Activated T-cell treated with anti-CD3 and anti-CD28 coated beads, Interleukin-2, amount 50 U/mL, for 1 hour (primary cell): ENCODE data around the gene E2F7.
A peak's percentile ranks its signal among the peaks of the same experiment; 100 is the strongest.

Source experiments
- DNase-seq: peaks from one replicate; pipeline ENCODE4 v3.0.0-alpha.2; 2020

Gene E2F7

DNA sequence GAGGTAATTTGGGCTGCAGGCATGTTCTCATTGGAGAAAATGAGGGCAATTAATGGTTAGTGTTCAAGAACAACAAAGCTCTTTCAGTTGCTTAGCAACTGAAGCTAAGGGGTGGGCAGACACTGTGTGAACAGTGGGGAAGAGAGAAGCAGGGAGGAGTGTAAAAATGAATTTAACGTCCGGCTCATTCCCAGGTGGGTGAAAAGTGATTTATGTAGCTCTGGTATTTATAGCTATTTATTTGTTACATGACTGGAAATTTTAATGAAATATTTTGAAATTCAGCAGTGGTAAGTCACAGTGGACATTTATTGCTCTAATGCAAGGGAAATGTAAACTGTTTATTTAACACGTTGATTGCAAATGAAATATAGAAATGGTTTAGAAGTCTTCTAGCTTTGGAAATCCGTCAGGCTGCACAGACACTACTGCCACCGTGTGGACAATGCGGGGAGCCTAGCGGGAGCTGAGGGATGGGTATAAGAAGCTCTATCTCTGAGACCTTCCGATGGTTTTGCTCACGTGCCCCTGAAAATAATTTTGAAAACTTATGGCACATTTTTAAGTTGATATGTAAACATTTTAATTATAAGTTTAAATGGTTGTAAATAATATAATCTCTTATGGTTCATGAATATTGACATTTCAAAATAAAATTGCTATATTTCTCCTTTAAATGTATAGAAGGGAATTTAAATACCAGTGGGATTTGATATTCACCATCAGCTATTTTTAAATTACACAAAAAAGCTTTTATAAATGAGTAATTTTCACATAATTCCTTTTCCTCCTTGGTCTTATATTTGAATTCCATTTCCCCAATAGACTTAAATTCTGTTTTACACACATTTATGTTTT is 54.4 kb downstream of the E2F7 start:
- peak; percentile 64 for DNase-seq

DNA sequence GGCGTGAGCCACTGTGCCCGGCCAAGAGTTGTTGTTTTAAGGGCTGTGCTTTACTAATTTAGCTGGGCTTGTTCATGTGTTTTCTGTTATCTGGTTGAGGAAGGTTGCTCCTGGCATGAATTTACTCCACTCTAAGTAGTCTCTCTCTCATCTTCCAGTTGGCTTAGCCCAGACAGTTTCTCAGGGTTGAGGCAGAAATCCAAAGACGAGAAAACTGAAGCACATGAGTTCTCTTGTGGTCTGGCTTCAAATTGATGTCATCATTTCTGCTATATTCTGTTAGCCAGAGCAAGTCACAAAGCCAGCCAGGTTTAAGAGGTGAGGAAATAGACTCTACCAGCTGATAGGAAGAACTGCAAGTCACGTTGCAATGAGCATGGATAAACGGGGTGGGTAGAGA is 57.9 kb downstream of the E2F7 start:
- no peak for DNase-seq

GRCh38 chr12:77005611-77006098 is 59.7 kb downstream of the E2F7 start:
- no peak for DNase-seq

DNA sequence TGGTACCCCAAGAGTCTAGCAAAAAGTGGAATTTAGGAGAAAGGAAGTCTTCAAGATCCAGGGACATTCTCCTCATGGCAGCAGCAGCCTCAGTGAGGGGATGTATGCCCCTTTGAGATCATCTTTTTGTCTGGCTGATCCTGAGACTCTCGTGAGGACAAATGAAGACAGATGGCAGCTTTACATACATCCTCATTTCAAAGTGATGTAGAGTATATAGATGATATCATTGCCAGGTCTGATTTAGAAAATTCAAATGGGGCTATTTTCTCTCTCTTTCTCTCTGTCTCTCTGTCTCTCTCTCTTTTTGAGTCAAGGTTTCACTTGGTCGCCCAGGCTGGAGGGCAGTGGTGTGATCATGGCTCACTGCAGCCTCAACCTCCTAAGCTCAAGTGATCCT is 61.5 kb downstream of the E2F7 start:
- no peak for DNase-seq

GRCh38 chr12:77003246-77003645 is 62.1 kb downstream of the E2F7 start:
- no peak for DNase-seq

GRCh38 chr12:77002382-77002781 is 63.0 kb downstream of the E2F7 start:
- DNase-seq = no peak

- DNase-seq = no peak
Observed at GRCh38 chr12:77001276-77001675, 64.1 kb downstream of the E2F7 start.

- no peak for DNase-seq
Observed at GRCh38 chr12:76998908-76999556, 66.3 kb downstream of the E2F7 start.

DNA sequence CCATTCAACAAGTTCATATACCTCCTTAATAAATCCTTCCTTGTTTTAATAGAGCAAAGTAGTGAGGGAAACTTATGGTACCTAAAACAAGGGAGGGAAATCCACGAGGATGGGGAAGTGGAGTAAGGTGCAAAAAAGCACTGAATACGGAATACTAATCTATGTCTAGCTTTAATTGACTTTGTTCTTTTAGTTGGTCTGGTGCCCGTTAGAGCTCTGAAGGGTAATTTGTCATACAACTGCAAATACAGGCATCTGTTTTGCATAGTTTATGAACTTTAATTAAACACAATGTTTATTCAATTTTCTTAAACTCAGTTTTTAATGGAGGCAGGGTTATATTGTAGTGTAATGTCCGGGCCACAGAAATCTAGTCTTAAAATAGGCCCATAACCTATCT is 67.0 kb downstream of the E2F7 start:
- no peak for DNase-seq

DNA sequence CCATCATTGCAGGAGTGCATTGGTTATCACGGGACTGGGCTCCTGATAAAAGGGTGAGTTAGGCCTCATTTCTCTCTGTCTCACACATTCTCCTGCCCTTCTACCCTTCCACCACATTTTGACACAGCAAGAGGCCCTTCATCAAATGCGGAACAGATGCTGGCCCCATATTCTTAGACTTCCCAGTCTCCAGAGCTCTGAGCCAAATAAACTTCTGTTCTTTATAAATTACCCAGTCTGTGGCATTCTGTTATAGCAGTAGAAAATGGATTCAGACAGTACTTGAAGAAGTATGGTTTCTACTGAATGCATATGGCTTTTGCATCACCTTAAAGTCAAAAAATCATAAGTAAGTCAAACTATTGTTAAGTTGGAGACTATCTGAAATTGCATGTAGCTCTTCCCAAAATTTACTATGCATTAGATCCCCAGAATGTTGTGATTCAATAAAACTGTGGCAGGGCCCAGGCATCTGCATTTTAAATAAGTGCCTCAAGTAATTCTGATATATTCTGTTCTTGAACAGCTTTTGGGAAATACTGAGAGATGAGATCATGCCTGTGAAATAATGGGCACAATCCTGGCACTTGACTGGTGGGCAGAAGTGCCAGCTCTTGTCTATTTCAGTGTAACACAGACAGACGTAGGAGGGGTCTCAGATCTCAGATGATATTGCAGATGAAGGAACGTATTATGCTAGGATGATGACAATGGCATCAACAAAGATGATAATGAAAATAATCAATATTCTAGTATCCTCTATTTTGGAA is 68.2 kb downstream of the E2F7 start:
- no peak for DNase-seq

- no peak for DNase-seq
Observed at GRCh38 chr12:76990716-76991115, 74.7 kb downstream of the E2F7 start.

- DNase-seq = no peak
Observed at GRCh38 chr12:76984566-76984965, 80.8 kb downstream of the E2F7 start.

DNA sequence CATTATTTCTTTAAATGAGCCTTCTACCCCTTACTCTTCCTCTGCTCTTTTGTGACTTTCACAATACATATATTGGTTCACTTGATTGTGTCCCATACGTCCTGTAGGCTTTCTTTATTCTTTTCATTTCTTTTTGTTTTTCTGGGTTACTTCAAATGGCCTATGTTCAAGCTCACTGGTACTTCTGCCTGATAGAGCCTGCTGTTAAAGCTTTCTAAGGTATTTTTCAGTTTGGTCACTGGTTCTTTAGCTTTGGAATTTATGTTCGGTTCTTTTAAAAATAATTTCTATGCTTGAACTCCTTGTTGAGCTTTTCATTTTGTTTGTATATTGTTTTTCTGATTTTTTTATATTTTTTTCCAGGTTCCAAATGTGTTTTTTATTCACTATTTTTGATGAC is 81.9 kb downstream of the E2F7 start:
- DNase-seq = no peak

- DNase-seq = no peak
Observed at GRCh38 chr12:76980196-76980595, 85.2 kb downstream of the E2F7 start.

- DNase-seq = no peak
Observed at GRCh38 chr12:76976777-76977382, 88.5 kb downstream of the E2F7 start.
